ENCODE results near the gene INAFM2. TPM values are rescaled to one million over a fixed set of nuclear protein-coding genes. Genes with fewer than 3 reads are reported as not detected.
A peak's percentile ranks its signal among the peaks of the same experiment; 100 is the strongest.

The INAFM2 gene
- total and polyA plus RNA-seq, 9 of the 15 experiments (the other 6 are each of a cell fraction or from before 2014, with no cell fraction given), result 11.8 to 43.1 (median 27.2) TPM

DNA sequence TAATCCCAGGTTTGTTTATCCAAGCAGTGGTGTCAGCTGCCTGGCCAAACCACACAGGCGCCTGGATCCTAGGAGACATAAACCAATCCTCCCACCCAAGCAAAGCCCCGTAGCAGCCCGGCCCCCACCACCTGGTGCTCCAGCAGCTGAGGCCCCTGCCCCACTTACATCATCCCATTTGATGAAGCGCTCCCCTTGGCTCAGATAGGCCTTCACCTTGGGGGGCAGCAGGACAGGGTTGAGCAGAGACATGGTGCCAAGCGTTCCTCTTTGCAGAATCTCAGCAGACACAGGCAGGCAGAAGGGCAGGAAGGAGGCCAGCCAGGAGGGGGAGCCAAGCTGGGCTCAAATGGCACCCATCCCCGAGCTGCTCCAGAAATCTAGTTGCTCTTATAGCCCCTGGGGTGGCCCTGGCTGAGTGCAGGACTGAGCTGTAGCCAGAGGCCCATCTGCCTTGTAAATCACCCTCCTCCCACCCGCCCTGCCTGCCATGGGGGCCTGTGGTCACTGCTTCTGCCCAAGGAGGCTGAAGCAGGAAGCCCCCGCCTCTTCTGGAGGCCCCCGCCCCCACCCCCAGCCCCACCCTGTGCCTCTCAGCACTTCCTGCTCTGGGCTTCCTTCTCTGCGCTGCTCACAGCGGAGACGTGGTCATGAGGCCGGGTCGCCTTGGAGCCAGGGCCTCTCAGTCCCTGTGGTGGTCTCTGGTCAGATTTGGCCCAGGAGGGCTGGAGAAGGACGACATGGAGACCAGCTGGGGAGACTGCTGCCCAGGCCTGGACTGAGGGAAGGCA is 15.9 kb upstream of the INAFM2 start, which contains the start of gene PLCB2:
Gene PLCB2, minus strand, starts transcription at position 515 of the 791 bp plus-strand sequence. Its CDS starts 263 bp downstream, at position 252.
- peak within 1 kb of the TSS; percentile 84 for H2AFZ ChIP-seq (ENCODE audit: low read depth, low read length)
- no peaks in the 10 kb centered on the region for H4K20me1 ChIP-seq (replicated peaks; ENCODE audit: control insufficient read depth, insufficient read depth, low read length)
- no peak within 1 kb of the TSS for H3K4me3 ChIP-seq
- ChIA-PET CTCF (ENCODE audit: low intra/inter-chr PET ratio) (interaction anchor here (5.2 kb wide), 1 partner anchor 27 kb away, joined by 87 read pairs; the partner anchor contains the start of gene ANKRD63), POLR2A (interaction anchor here (0.6 to 1.8 kb wide), 4 partner anchors 23 to 524 kb away, joined by 3 to 4 read pairs (median 4); no protein-coding TSS in a partner anchor)
- BruUV-seq (replicated peaks), result no TSS peak
- H3K4me2 ChIP-seq (ENCODE audit: insufficient read depth, low read length), result peak within 1 kb of the TSS; percentile 67
- H3K4me1 ChIP-seq (replicated peaks in 1 of 2; ENCODE audit: control insufficient read depth in 2 of 2, insufficient read depth in 2 of 2, low read length in 2 of 2), result peaks cover 22 to 36% of the 10 kb centered on the region in 2 experiments
- peak within 1 kb of the TSS; percentile 13 to 86; a peak in 3 of 4 replicates for H3K9ac ChIP-seq (ENCODE audit: insufficient read depth in 1 of 2, low read depth in 2 of 2, low read length in 2 of 2)
- H3K79me2 ChIP-seq (ENCODE audit: control insufficient read depth, insufficient read depth, low read length), result no peaks in the 10 kb centered on the region
- no peaks in the 10 kb centered on the region for H3K36me3 ChIP-seq (ENCODE audit: control insufficient read depth, insufficient read depth, low read length)
- peak; percentile 69 for ATAC-seq
- in situ Hi-C loops (cut with MboI), result no loop called here
- peak; percentile 46 to 55 (median 52) for DNase-seq (ENCODE audit: extremely low read depth in 1 of 4, low spot score in 3 of 4)
- peak within 1 kb of the TSS; percentile 66 for H3K27ac ChIP-seq (ENCODE audit: extremely low read depth, low read depth, low read length)
- 43% methylated on average over 9 of the region's 15 CpGs for WGBS (ENCODE audit: insufficient coverage, low coverage, missing lambda C conversion rate)
- peaks cover 0 to 13% of the 10 kb centered on the region in 2 experiments; a peak in 2 of 5 replicates for H3K27me3 ChIP-seq (ENCODE audit: control insufficient read depth in 2 of 2, insufficient read depth in 2 of 2, low read length in 2 of 2)
- FAIRE-seq, result no peak
- no peaks in the 10 kb centered on the region for H3K9me1 ChIP-seq (ENCODE audit: control insufficient read depth, insufficient read depth, low read length)
- intact Hi-C loops (cut with micrococcal nuclease), result no loop called here
- no peaks in the 10 kb centered on the region for H3K9me3 ChIP-seq (replicated peaks; ENCODE audit: control insufficient read depth, insufficient read depth, low read depth, low read length)
- peak; percentile 33 for TF ChIP-seq ZFP36 (IDR thresholded peaks at IDR 0.05; ENCODE audit: low read depth, low read length, partially characterized antibody)
- no peak for TF ChIP-seq ZNF384 (IDR thresholded peaks at IDR 0.05; ENCODE audit: low read depth, low read length)
- no peak for TF ChIP-seq ARNT (IDR thresholded peaks at IDR 0.05)
- TF ChIP-seq YY1 (IDR thresholded peaks at IDR 0.05; ENCODE audit: borderline replicate concordance in 1 of 3, control insufficient read depth in 1 of 3, extremely low read depth in 1 of 3, insufficient read depth in 3 of 3, insufficient read length in 1 of 3, insufficient replicate concordance in 2 of 3, low read depth in 1 of 3, low read length in 2 of 3), result peak in 1 of 3 experiments; percentile 10
- TF ChIP-seq, protein P1, sequence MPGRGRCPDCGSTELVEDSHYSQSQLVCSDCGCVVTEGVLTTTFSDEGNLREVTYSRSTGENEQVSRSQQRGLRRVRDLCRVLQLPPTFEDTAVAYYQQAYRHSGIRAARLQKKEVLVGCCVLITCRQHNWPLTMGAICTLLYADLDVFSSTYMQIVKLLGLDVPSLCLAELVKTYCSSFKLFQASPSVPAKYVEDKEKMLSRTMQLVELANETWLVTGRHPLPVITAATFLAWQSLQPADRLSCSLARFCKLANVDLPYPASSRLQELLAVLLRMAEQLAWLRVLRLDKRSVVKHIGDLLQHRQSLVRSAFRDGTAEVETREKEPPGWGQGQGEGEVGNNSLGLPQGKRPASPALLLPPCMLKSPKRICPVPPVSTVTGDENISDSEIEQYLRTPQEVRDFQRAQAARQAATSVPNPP (IDR thresholded peaks at IDR 0.05; ENCODE audit: borderline replicate concordance, insufficient read depth, insufficient read length), result no peak
- TF ChIP-seq MEF2A (IDR thresholded peaks at IDR 0.05; ENCODE audit: control insufficient read depth, low read depth, low read length), result no peak
- TF ChIP-seq MTF1 (CRISPR knock-in tag; IDR thresholded peaks at IDR 0.05; ENCODE audit: borderline replicate concordance), result no peak
- no peak for TF ChIP-seq CAMTA2 (CRISPR knock-in tag; conservative IDR thresholded peaks at IDR 0.05)
- no peak for TF ChIP-seq HDAC6 (IDR thresholded peaks at IDR 0.05; ENCODE audit: low read depth, low read length)
- no peak for TF ChIP-seq ZNF239 (CRISPR knock-in tag; IDR thresholded peaks at IDR 0.05)
- TF ChIP-seq, protein P2, sequence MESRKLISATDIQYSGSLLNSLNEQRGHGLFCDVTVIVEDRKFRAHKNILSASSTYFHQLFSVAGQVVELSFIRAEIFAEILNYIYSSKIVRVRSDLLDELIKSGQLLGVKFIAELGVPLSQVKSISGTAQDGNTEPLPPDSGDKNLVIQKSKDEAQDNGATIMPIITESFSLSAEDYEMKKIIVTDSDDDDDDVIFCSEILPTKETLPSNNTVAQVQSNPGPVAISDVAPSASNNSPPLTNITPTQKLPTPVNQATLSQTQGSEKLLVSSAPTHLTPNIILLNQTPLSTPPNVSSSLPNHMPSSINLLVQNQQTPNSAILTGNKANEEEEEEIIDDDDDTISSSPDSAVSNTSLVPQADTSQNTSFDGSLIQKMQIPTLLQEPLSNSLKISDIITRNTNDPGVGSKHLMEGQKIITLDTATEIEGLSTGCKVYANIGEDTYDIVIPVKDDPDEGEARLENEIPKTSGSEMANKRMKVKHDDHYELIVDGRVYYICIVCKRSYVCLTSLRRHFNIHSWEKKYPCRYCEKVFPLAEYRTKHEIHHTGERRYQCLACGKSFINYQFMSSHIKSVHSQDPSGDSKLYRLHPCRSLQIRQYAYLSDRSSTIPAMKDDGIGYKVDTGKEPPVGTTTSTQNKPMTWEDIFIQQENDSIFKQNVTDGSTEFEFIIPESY (CRISPR knock-in tag; IDR thresholded peaks at IDR 0.05), result no peak
- TF ChIP-seq GATA2 (CRISPR knock-in tag; IDR thresholded peaks at IDR 0.05), result no peak
- TF ChIP-seq RBM22 (IDR thresholded peaks at IDR 0.05; ENCODE audit: low read depth, low read length, poor library complexity, severe bottlenecking), result no peak
- TF ChIP-seq CTCFL (IDR thresholded peaks at IDR 0.05; ENCODE audit: borderline replicate concordance, insufficient read depth, low read depth, low read length, poor library complexity, severe bottlenecking), result peak; percentile 58

Measured in K562 (cell line).